ENCODE data around the gene GNL3.

The GNL3 gene

GRCh38 chr3:52742418-52743041 lies 56.7 kb downstream of the GNL3 start:
- no peak overlapping the region for H3K4me3 ChIP-seq (ENCODE audit: low read length)
- peaks cover 82% of the 10 kb centered on the region for H3K36me3 ChIP-seq (ENCODE audit: insufficient read depth, low read length)

GRCh38 chr3:52743152-52743551 lies 57.3 kb downstream of the GNL3 start:
- no peak overlapping the region for H2AFZ ChIP-seq (ENCODE audit: low read depth, low read length)
- peaks cover 80% of the 10 kb centered on the region for H3K36me3 ChIP-seq (ENCODE audit: insufficient read depth, low read length)
- H3K4me3 ChIP-seq (ENCODE audit: low read length), result no peak overlapping the region
- peaks cover 9% of the 10 kb centered on the region for H3K9me3 ChIP-seq (ENCODE audit: low read length)
- H3K27me3 ChIP-seq (ENCODE audit: insufficient read depth, low read length), result no peaks in the 10 kb centered on the region
- no peaks in the 10 kb centered on the region for H3K4me1 ChIP-seq (ENCODE audit: insufficient read depth, low read length)

More at GRCh38 chr3:52742418-52743041, 56.7 kb downstream of the GNL3 start:
- no peaks in the 10 kb centered on the region for H3K4me1 ChIP-seq (ENCODE audit: insufficient read depth, low read length)
- no peak overlapping the region for H2AFZ ChIP-seq (ENCODE audit: low read depth, low read length)
- H3K9me3 ChIP-seq (ENCODE audit: low read length), result peaks cover 9% of the 10 kb centered on the region
- H3K27me3 ChIP-seq (ENCODE audit: insufficient read depth, low read length), result no peaks in the 10 kb centered on the region

DNA sequence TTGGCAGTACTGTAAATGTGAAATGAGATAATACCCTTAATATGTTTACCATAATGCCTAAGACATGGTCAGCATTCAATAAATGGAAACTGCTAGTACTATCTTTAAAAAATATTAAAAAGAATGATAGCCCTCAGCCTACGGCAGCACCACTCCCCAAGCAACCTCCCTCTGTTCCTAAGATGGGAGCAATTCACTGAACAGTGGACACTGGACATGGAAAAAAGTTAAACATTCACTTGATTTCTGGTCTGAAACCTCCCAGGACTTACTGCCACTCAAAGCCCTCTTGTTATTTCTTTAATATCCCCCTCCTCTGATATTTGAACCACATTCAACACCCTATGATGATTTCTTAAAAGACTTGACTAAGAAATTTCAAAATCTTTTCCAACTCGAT lies 57.9 kb downstream of the GNL3 start:
- H2AFZ ChIP-seq (ENCODE audit: low read depth, low read length), result no peak overlapping the region
- H3K4me3 ChIP-seq (ENCODE audit: low read length), result no peak overlapping the region
- H3K36me3 ChIP-seq (ENCODE audit: insufficient read depth, low read length), result peaks cover 82% of the 10 kb centered on the region
- H3K27me3 ChIP-seq (ENCODE audit: insufficient read depth, low read length), result no peaks in the 10 kb centered on the region
- peaks cover 9% of the 10 kb centered on the region for H3K9me3 ChIP-seq (ENCODE audit: low read length)
- H3K4me1 ChIP-seq (ENCODE audit: insufficient read depth, low read length), result no peaks in the 10 kb centered on the region

All from neuron (in vitro differentiated cells).